H9 (cell line): ENCODE data around the gene RAB40C. TPM values are rescaled to one million over a fixed set of nuclear protein-coding genes. Genes with fewer than 3 reads are reported as not detected.

Experiments
- DNase-seq: peaks from one replicate; pipeline ENCODE4 v3.0.0-alpha.2; 2017
- H2AFZ ChIP-seq: one replicate; pipeline ENCODE4 v1.6.1; 2013; ENCODE audit warnings: mild to moderate bottlenecking, low read length, control low read depth, moderate library complexity
- H2AK5ac ChIP-seq: 2 replicates; pipeline ENCODE4 v1.6.1; 2013; ENCODE audit warnings: low read length, control low read depth, mixed read lengths; ENCODE audit not compliant: insufficient read length
- H2BK120ac ChIP-seq: one replicate; pipeline ENCODE4 v1.6.1; 2013; ENCODE audit warnings: low read depth, mild to moderate bottlenecking, low read length, control low read depth, inconsistent platforms; ENCODE audit not compliant: poor library complexity, severe bottlenecking
- H2BK12ac ChIP-seq: 2 replicates; pipeline ENCODE4 v1.6.1; 2013; ENCODE audit warnings: low read length, control low read depth, mixed read lengths, low read depth; ENCODE audit not compliant: insufficient read length
- H2BK15ac ChIP-seq: 2 replicates; pipeline ENCODE4 v1.6.1; 2013; ENCODE audit warnings: low read depth, low read length, control low read depth
- H2BK20ac ChIP-seq: one replicate; pipeline ENCODE4 v1.6.1; 2013; ENCODE audit warnings: low read depth, mild to moderate bottlenecking, low read length, control low read depth, inconsistent platforms; ENCODE audit not compliant: poor library complexity, severe bottlenecking
- H2BK5ac ChIP-seq: 2 replicates; pipeline ENCODE4 v1.6.1; 2013; ENCODE audit warnings: low read length, control low read depth, mixed read lengths; ENCODE audit not compliant: insufficient read length
- H3K14ac ChIP-seq: 2 replicates; pipeline ENCODE4 v1.6.1; 2013; ENCODE audit warnings: low read length, control low read depth; ENCODE audit not compliant: insufficient read depth
- H3K18ac ChIP-seq: 2 replicates; pipeline ENCODE4 v1.6.1; 2013; ENCODE audit warnings: low read depth, mild to moderate bottlenecking, mixed read lengths, low read length, control low read depth; ENCODE audit not compliant: insufficient read length
- H3K23ac ChIP-seq: 2 replicates; pipeline ENCODE4 v1.6.1; 2013; ENCODE audit warnings: low read length, control low read depth, mixed read lengths, low read depth; ENCODE audit not compliant: insufficient read length
- H3K23me2 ChIP-seq: 2 replicates; pipeline ENCODE4 v1.6.1; 2013; ENCODE audit warnings: low read depth, mild to moderate bottlenecking, mixed read lengths, low read length, control low read depth; ENCODE audit not compliant: insufficient read length, poor library complexity, severe bottlenecking
- H3K27ac ChIP-seq: 2 replicates; pipeline ENCODE4 v1.5.1; 2013; ENCODE audit warnings: low read length, control low read depth, mixed read lengths, low read depth; ENCODE audit not compliant: insufficient read length
- H3K27me3 ChIP-seq: 2 replicates; pipeline ENCODE4 v1.6.1; 2013; ENCODE audit warnings: low read length, control low read depth, inconsistent platforms; ENCODE audit not compliant: insufficient read depth
- H3K4ac ChIP-seq: 2 replicates; pipeline ENCODE4 v1.6.1; 2013; ENCODE audit warnings: low read depth, mild to moderate bottlenecking, control low read depth, inconsistent platforms, low read length, moderate library complexity
- H3K4me1 ChIP-seq: 2 replicates; pipeline ENCODE4 v1.6.1; 2013; ENCODE audit warnings: low read length, control low read depth, inconsistent platforms; ENCODE audit not compliant: insufficient read depth
- H3K4me2 ChIP-seq: 2 replicates; pipeline ENCODE4 v1.6.1; 2013; ENCODE audit warnings: low read length, control low read depth, mixed read lengths; ENCODE audit not compliant: insufficient read length, insufficient read depth
- H3K56ac ChIP-seq: 2 replicates; pipeline ENCODE4 v1.6.1; 2013; ENCODE audit warnings: low read depth, mild to moderate bottlenecking, mixed read lengths, low read length, control low read depth; ENCODE audit not compliant: insufficient read length
- H3K79me1 ChIP-seq: 2 replicates; pipeline ENCODE4 v1.6.1; 2013; ENCODE audit warnings: low read depth, mild to moderate bottlenecking, moderate library complexity, low read length, control low read depth, inconsistent platforms; ENCODE audit not compliant: insufficient read depth, poor library complexity, severe bottlenecking
- H3K79me2 ChIP-seq: 2 replicates; pipeline ENCODE4 v1.6.1; 2013; ENCODE audit warnings: low read length, control low read depth, inconsistent platforms; ENCODE audit not compliant: insufficient read depth
- H3K9ac ChIP-seq: 2 replicates; pipeline ENCODE4 v1.6.1; 2013; ENCODE audit warnings: low read length, control low read depth, mixed read lengths; ENCODE audit not compliant: insufficient read length; ENCODE audit errors: extremely low read depth
- H3K9me3 ChIP-seq: one replicate; pipeline ENCODE4 v1.6.1; 2013; ENCODE audit warnings: low read depth, low read length, inconsistent platforms; ENCODE audit not compliant: control insufficient read depth
- H3T11ph ChIP-seq: one replicate; pipeline ENCODE4 v1.6.1; 2013; ENCODE audit warnings: mild to moderate bottlenecking, low read length, control low read depth, inconsistent platforms
- H4K20me1 ChIP-seq: one replicate; pipeline ENCODE4 v1.6.1; 2013; ENCODE audit not compliant: control insufficient read depth, insufficient read length, insufficient read depth
- H4K5ac ChIP-seq: 2 replicates; pipeline ENCODE4 v1.6.1; 2013; ENCODE audit warnings: low read depth, mild to moderate bottlenecking, mixed read lengths, low read length, control low read depth; ENCODE audit not compliant: insufficient read length
- H4K8ac ChIP-seq: replicated peaks from 2 replicates; pipeline ENCODE4 v1.6.1; 2013; ENCODE audit warnings: low read length, control low read depth, mixed read lengths, low read depth; ENCODE audit not compliant: insufficient read length
- H4K91ac ChIP-seq: 2 replicates; pipeline ENCODE4 v1.6.1; 2013; ENCODE audit warnings: low read depth, mild to moderate bottlenecking, moderate library complexity, mixed read lengths, low read length, control low read depth; ENCODE audit not compliant: insufficient read length
- H3K27ac Mint-ChIP-seq, 3 experiments: 2 replicates in 2 of 3; 3 replicates in 1 of 3; pipeline ENCODE4 v1.8.0; 2020 to 2021; ENCODE audit warnings: mixed read lengths in 3 of 3, mild to moderate bottlenecking in 1 of 3, moderate library complexity in 1 of 3
- H3K27me3 Mint-ChIP-seq: 2 replicates; pipeline ENCODE4 v1.8.0; 2021; ENCODE audit warnings: low read depth, mild to moderate bottlenecking, moderate library complexity, mixed read lengths
- H3K36me3 Mint-ChIP-seq, 3 experiments: 2 replicates in 2 of 3; 3 replicates in 1 of 3; pipeline ENCODE4 v1.8.0; 2020 to 2021; ENCODE audit warnings: low read depth in 3 of 3, mixed read lengths in 3 of 3; ENCODE audit not compliant: insufficient read depth in 1 of 3
- H3K4me1 Mint-ChIP-seq, 2 experiments: 2 replicates each; pipeline ENCODE4 v1.8.0; 2020; ENCODE audit warnings: mixed read lengths in 2 of 2
- H3K4me3 Mint-ChIP-seq, 2 experiments: 2 replicates in 1 of 2; 3 replicates in 1 of 2; pipeline ENCODE4 v1.8.0; 2020 to 2021; ENCODE audit warnings: mild to moderate bottlenecking in 2 of 2, mixed read lengths in 2 of 2, moderate library complexity in 1 of 2
- H3K9me3 Mint-ChIP-seq, 2 experiments: 2 replicates in 1 of 2; 3 replicates in 1 of 2; pipeline ENCODE4 v1.8.0; 2020; ENCODE audit warnings: mild to moderate bottlenecking in 2 of 2, mixed read lengths in 2 of 2, moderate library complexity in 1 of 2
- WGBS: extraction: QIAGEN DNeasy Blood & Tissue Kit; methylation state at CpG from one replicate; pipeline ENCODE4 v1.1.7; 2013; ENCODE audit warnings: missing lambda C conversion rate, low lambda C conversion rate, mixed read lengths; ENCODE audit not compliant: insufficient read length; ENCODE audit errors: extremely low coverage; 5-methylcytosine and 5-hydroxymethylcytosine counted together
- total RNA-seq: library from RNA; stranded (reverse); gene quantifications from 2 replicates; pipeline ENCODE4 v1.2.1, GENCODE V29; 2021
- TF ChIP-seq, protein P1 (sequence below): fragments of 200-600 bp; sonication (generic); conservative IDR thresholded peaks from 3 replicates; pipeline ENCODE4 v1.8.0; 2021; ENCODE audit warnings: antibody characterized with exemption, mild to moderate bottlenecking

Gene RAB40C
- total RNA-seq, 1 experiment from 2014 or later = 19.1 TPM

DNA sequence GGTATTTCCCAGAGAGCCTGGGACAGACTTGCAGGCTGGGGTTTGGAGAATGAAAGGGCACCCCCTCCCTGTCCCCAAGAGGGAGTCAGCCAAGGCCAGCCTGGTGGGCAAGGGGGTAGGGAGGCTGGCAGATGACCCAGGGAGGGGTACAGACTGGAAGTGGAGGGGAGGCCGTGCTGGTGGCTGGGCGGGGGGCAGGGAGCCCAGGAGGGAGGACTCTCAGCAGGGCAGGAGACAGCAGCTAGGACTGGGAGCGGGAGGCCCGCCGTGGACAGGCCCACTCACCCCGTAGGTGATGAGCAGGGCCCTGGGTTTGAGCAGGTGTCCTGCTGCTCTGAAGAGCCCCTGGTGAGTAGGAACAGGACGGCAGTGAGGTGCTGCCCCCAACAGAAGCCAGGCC, 45.1 kb downstream of the RAB40C start:
- Histone ChIP-seq H2BK15ac (no peak overlapping the region), H3K4me1 (no peaks in the 10 kb centered on the region; the same call in 1 of the 2 replicates), H4K5ac (no peak overlapping the region), H3K18ac (no peak overlapping the region), H3K23ac (no peak overlapping the region), H2BK12ac (no peak overlapping the region), H2BK5ac (no peak overlapping the region), H4K20me1 (no peaks in the 10 kb centered on the region), H3K23me2 (peaks cover 15% of the 10 kb centered on the region), H4K8ac (no peak overlapping the region), H3K27ac (no peak overlapping the region), H3K56ac (no peak overlapping the region), H3K9me3 (no peaks in the 10 kb centered on the region), H3T11ph (no peak overlapping the region), H3K79me1 (no peaks in the 10 kb centered on the region), H3K79me2 (peaks cover 2% of the 10 kb centered on the region; the same call in 1 of the 2 replicates), H2BK120ac (no peak overlapping the region), H3K14ac (no peak overlapping the region), H3K4ac (no peak overlapping the region), H3K27me3 (no peaks in the 10 kb centered on the region), H4K91ac (no peak overlapping the region), H2BK20ac (no peak overlapping the region), H2AFZ (no peak overlapping the region), H2AK5ac (no peak overlapping the region), H3K4me2 (no peak overlapping the region), H3K9ac (no peak overlapping the region)
- TF ChIP-seq, protein P1, sequence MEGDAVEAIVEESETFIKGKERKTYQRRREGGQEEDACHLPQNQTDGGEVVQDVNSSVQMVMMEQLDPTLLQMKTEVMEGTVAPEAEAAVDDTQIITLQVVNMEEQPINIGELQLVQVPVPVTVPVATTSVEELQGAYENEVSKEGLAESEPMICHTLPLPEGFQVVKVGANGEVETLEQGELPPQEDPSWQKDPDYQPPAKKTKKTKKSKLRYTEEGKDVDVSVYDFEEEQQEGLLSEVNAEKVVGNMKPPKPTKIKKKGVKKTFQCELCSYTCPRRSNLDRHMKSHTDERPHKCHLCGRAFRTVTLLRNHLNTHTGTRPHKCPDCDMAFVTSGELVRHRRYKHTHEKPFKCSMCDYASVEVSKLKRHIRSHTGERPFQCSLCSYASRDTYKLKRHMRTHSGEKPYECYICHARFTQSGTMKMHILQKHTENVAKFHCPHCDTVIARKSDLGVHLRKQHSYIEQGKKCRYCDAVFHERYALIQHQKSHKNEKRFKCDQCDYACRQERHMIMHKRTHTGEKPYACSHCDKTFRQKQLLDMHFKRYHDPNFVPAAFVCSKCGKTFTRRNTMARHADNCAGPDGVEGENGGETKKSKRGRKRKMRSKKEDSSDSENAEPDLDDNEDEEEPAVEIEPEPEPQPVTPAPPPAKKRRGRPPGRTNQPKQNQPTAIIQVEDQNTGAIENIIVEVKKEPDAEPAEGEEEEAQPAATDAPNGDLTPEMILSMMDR = no peak
- Mint-ChIP-seq H3K27me3 (peaks cover 2% of the 10 kb centered on the region; the same call in 1 of the 2 replicates), H3K9me3 (peaks cover 3% of the 10 kb centered on the region in 2 experiments; a peak in 2 of 5 replicates), H3K4me1 (peaks cover 11 to 30% of the 10 kb centered on the region in 2 experiments), H3K27ac (no peak overlapping the region; a peak in 1 of 7 replicates), H3K36me3 (peaks cover 0 to 6% (median 1%) of the 10 kb centered on the region in 3 experiments; a peak in 4 of 7 replicates), H3K4me3 (peak overlapping the region; percentile 73 to 82; a peak in 4 of 5 replicates)
- no CpG with 5 or more reads among the region's 7 CpGs for WGBS
- no peak for DNase-seq
